ENCODE data around the gene UGT1A4.

DNA sequence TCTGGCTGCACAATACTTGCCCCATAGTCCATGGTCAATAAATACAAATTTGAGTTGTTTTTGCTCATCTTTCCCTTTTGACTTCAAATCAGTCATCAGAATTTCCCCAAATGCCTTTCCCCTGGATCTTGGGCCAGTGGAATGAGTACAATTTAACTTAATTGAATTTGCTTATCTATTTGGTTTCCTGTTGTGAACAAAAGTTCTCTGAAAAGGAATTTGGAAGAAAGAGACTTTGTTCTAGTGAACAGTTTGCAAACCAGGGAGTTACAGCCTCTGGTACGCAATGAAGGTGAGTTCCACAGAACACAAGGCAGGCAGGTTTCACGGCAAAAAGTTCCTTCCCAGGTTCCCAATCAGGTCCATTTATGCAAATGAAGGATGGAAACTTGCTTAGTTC is 40.3 kb downstream of the UGT1A4 start:
- no peak for TF ChIP-seq TAF1 (IDR thresholded peaks at IDR 0.05; ENCODE audit: borderline replicate concordance, insufficient read depth, low read length)
- TF ChIP-seq, protein P1, sequence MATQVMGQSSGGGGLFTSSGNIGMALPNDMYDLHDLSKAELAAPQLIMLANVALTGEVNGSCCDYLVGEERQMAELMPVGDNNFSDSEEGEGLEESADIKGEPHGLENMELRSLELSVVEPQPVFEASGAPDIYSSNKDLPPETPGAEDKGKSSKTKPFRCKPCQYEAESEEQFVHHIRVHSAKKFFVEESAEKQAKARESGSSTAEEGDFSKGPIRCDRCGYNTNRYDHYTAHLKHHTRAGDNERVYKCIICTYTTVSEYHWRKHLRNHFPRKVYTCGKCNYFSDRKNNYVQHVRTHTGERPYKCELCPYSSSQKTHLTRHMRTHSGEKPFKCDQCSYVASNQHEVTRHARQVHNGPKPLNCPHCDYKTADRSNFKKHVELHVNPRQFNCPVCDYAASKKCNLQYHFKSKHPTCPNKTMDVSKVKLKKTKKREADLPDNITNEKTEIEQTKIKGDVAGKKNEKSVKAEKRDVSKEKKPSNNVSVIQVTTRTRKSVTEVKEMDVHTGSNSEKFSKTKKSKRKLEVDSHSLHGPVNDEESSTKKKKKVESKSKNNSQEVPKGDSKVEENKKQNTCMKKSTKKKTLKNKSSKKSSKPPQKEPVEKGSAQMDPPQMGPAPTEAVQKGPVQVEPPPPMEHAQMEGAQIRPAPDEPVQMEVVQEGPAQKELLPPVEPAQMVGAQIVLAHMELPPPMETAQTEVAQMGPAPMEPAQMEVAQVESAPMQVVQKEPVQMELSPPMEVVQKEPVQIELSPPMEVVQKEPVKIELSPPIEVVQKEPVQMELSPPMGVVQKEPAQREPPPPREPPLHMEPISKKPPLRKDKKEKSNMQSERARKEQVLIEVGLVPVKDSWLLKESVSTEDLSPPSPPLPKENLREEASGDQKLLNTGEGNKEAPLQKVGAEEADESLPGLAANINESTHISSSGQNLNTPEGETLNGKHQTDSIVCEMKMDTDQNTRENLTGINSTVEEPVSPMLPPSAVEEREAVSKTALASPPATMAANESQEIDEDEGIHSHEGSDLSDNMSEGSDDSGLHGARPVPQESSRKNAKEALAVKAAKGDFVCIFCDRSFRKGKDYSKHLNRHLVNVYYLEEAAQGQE (IDR thresholded peaks at IDR 0.05; ENCODE audit: insufficient read depth in 1 of 2, low read depth in 2 of 2, low read length in 2 of 2), result no peak
- TF ChIP-seq FOXP2 (optimal IDR thresholded peaks at IDR 0.05; ENCODE audit: borderline replicate concordance, extremely low read depth, extremely low read length, insufficient read depth), result no peak
- TF ChIP-seq SIN3A (IDR thresholded peaks at IDR 0.05; ENCODE audit: borderline replicate concordance, insufficient read depth, low read length), result no peak

Data from PFSK-1 (cell line).